Measurements from ENCODE around the gene CCT7.
"Not testable (repeated sequence)": the region's sequence is repeated elsewhere in the genome, so short reads cannot be mapped to it uniquely, and the experiment has no call there.

The CCT7 gene

DNA sequence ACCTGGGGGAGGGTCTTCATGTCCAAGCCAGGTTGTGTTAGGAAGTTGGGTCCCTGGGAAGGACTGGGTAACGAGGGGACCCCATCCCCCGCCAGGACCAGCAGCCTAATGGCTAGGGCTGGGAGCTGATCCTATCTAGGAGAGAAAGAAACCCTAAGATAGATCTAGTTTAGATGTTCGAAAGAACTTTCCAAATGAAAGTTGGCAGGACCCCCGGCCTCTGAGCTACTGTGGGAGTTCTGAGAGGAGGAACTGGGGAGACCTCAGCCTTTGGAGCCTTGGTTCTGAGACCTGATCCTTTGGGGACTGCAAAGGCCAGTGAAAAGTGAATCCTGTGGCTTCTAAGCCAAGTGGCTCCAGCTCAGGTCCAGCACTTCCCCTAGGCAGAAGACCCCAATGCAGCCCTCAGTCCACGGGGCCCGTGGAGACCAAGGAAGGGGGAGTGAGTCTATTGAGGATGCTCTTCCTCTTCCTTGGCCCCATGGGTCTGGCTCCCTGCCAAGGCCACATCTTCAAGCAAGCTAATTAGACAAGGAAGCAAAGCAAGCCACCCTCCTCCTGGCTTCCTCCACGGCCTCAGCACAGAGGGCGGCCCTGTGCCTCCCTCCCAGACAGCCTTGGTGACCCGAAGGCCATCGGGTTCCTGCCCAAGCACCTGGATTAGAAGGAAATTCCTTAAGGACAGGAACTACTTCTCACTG lies 23.5 kb downstream of the CCT7 start:
- TF ChIP-seq TAF1 (IDR thresholded peaks at IDR 0.05; ENCODE audit: low read depth, low read length) (no peak), POLR2AphosphoS5 (IDR thresholded peaks at IDR 0.05; ENCODE audit: low read depth, low read length) (no peak)
- no peak for DNase-seq (ENCODE audit: insufficient read length, low spot score)
- FAIRE-seq, result no peak

DNA sequence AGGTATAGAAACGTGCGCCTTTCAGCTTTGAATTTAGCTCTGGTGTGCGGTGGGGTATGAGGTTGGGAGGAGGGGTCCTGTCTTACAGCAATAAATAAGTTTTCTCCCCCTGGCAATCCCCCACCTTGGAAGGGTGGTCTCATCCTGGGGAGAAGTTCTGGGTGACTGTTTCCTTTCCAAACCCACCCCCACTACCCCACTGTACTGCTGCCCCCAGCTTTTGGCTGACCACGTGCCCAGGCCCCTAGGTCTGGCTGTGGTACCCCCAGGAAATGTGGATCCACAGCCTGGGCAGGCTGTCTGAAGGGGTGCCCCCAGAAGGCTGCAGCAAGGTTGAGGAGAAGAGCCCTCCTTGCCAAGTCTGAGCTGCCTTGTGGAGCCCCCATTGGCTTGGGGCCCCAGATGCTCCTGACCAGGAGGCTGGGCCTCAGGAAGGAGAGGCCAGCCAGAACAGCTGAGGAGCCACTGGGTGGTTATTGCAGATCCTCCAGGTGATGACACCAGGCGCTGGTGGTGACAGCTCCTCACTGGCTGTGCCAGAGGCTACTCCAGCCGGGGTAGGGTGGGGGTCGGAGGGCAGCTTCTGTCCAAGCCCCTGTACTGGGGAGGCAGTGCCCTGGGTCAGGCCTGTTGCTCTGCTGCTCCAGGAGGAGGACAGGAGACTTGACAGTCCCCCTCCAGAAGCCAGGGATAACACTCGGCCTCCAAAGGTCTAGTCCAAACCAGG lies 24.2 kb downstream of the CCT7 start:
- no peak for FAIRE-seq
- DNase-seq (ENCODE audit: insufficient read length, low spot score), result no peak
- TF ChIP-seq POLR2AphosphoS5 (IDR thresholded peaks at IDR 0.05; ENCODE audit: low read depth, low read length) (no peak), SPI1 (IDR thresholded peaks at IDR 0.05; ENCODE audit: low read depth, low read length) (no peak), POU2F2 (IDR thresholded peaks at IDR 0.05; ENCODE audit: low read depth, low read length) (no peak), TAF1 (IDR thresholded peaks at IDR 0.05; ENCODE audit: low read depth, low read length) (no peak), POLR2A (IDR thresholded peaks at IDR 0.05; ENCODE audit: low read depth, low read length) (no peak), PAX5 (IDR thresholded peaks at IDR 0.05; ENCODE audit: insufficient read depth, low read length, severe bottlenecking) (no peak)

DNA sequence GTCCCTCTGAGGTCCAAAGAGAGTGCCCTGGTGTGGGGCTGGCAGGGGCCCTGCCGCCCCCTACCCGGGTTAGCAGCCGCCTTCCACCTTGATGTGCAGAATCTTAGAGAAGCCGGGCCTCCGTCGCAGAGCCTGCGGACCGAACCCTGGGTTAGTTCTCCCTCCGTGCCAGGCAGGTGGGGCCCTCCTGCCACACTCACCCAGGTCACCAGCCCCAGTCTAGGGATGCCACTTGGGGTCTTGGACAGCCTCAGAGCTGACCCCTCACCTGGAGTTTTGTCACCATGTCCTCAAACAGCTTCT lies 24.8 kb downstream of the CCT7 start:
- DNase-seq (ENCODE audit: insufficient read length, low spot score) (no peak), FAIRE-seq (no peak)
- TF ChIP-seq TAF1 (IDR thresholded peaks at IDR 0.05; ENCODE audit: low read depth, low read length) (no peak), POLR2AphosphoS5 (IDR thresholded peaks at IDR 0.05; ENCODE audit: low read depth, low read length) (no peak), SPI1 (IDR thresholded peaks at IDR 0.05; ENCODE audit: low read depth, low read length) (no peak), POU2F2 (IDR thresholded peaks at IDR 0.05; ENCODE audit: low read depth, low read length) (no peak), POLR2A (IDR thresholded peaks at IDR 0.05; ENCODE audit: low read depth, low read length) (no peak), PAX5 (IDR thresholded peaks at IDR 0.05; ENCODE audit: insufficient read depth, low read length, severe bottlenecking) (no peak)

GRCh38 chr2:73259276-73259675 lies 25.2 kb downstream of the CCT7 start:
- DNase-seq (ENCODE audit: insufficient read length, low spot score), result no peak
- FAIRE-seq, result no peak
- TF ChIP-seq SPI1 (IDR thresholded peaks at IDR 0.05; ENCODE audit: low read depth, low read length) (no peak), PAX5 (IDR thresholded peaks at IDR 0.05; ENCODE audit: insufficient read depth, low read length, severe bottlenecking) (no peak), POLR2AphosphoS5 (IDR thresholded peaks at IDR 0.05; ENCODE audit: low read depth, low read length) (no peak), POU2F2 (IDR thresholded peaks at IDR 0.05; ENCODE audit: low read depth, low read length) (no peak), TAF1 (IDR thresholded peaks at IDR 0.05; ENCODE audit: low read depth, low read length) (no peak), POLR2A (IDR thresholded peaks at IDR 0.05; ENCODE audit: low read depth, low read length) (no peak)

DNA sequence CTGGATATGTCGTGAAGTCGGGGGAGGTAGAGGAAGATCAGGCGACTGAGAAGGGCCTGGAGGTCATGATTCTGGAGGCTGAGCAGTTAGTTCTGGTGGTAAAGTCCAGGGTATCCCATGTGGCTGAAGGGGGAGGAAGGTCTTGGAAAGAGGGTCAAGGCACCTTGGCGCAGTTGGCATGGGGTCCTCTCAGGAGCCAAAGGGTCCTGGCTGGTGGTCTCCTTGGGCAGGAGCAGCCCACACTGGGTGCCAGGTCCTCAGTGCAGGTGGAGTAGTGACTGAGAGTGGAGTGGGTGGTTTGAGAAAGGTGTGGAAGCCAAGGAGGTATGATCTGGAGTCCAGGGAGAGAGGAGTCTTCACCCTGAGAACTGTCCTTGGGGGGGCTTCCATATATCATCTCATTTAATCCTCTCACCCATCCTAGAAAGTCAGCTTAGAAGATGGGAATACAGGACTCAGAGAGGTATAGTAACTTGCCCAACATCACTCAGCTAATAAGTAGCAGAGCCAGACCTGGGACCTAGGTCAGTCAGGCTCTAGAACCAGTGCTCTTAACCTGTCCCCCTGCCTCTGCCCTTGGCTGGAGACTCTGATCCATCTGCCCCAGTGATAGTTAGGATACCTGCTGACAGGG lies 25.7 kb downstream of the CCT7 start:
- no peak for FAIRE-seq
- DNase-seq (ENCODE audit: insufficient read length, low spot score), result no peak
- TF ChIP-seq PAX5 (IDR thresholded peaks at IDR 0.05; ENCODE audit: insufficient read depth, low read length, severe bottlenecking), result no peak
- TF ChIP-seq SPI1 (IDR thresholded peaks at IDR 0.05; ENCODE audit: low read depth, low read length), result no peak
- no peak for TF ChIP-seq POLR2A (IDR thresholded peaks at IDR 0.05; ENCODE audit: low read depth, low read length)
- TF ChIP-seq POLR2AphosphoS5 (IDR thresholded peaks at IDR 0.05; ENCODE audit: low read depth, low read length), result no peak
- no peak for TF ChIP-seq POU2F2 (IDR thresholded peaks at IDR 0.05; ENCODE audit: low read depth, low read length)
- no peak for TF ChIP-seq TAF1 (IDR thresholded peaks at IDR 0.05; ENCODE audit: low read depth, low read length)

DNA sequence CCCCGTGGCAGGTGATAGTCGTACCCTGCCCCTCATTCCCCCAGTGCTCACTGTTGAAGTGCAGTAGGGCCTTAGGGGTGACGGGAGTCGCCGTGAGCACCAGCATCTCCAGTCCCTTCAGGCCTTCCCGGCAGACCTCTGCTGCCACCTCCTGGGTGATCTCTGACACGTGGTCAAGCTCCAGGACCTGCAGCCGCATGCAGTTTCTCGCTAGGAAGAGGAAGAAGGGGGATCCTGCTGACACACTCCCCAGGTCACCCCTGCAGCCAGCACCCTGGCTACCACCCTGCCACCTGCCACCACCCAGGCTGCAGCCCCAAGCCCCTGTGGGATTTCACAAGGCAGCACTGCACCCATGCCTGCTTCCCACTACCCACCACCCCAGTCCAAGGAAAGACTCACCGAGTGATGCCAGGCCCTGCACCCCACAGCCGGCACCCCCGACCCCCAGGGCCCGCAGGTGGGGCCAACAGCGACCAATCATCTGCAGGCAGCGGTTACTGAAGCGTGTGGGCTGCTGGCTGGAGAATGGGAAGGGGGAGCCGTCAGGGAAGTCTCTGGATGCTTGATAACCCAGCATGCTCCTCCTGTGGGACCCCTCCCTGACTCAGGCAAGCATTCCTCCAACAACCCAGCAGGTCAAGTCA lies 26.4 kb downstream of the CCT7 start:
- DNase-seq (ENCODE audit: insufficient read length, low spot score) (no peak), FAIRE-seq (no peak)
- TF ChIP-seq POU2F2 (IDR thresholded peaks at IDR 0.05; ENCODE audit: low read depth, low read length), result no peak
- TF ChIP-seq SPI1 (IDR thresholded peaks at IDR 0.05; ENCODE audit: low read depth, low read length), result no peak
- no peak for TF ChIP-seq TAF1 (IDR thresholded peaks at IDR 0.05; ENCODE audit: low read depth, low read length)
- no peak for TF ChIP-seq POLR2A (IDR thresholded peaks at IDR 0.05; ENCODE audit: low read depth, low read length)
- TF ChIP-seq POLR2AphosphoS5 (IDR thresholded peaks at IDR 0.05; ENCODE audit: low read depth, low read length), result no peak
- TF ChIP-seq PAX5 (IDR thresholded peaks at IDR 0.05; ENCODE audit: insufficient read depth, low read length, severe bottlenecking), result no peak

GRCh38 chr2:73262108-73262651 lies 28.1 kb downstream of the CCT7 start:
- DNase-seq (ENCODE audit: insufficient read length, low spot score), result no peak
- no peak for FAIRE-seq
- no peak for TF ChIP-seq TAF1 (IDR thresholded peaks at IDR 0.05; ENCODE audit: low read depth, low read length)
- TF ChIP-seq PAX5 (IDR thresholded peaks at IDR 0.05; ENCODE audit: insufficient read depth, low read length, severe bottlenecking), result no peak
- no peak for TF ChIP-seq POLR2A (IDR thresholded peaks at IDR 0.05; ENCODE audit: low read depth, low read length)
- TF ChIP-seq SPI1 (IDR thresholded peaks at IDR 0.05; ENCODE audit: low read depth, low read length), result no peak
- TF ChIP-seq POU2F2 (IDR thresholded peaks at IDR 0.05; ENCODE audit: low read depth, low read length), result no peak
- TF ChIP-seq POLR2AphosphoS5 (IDR thresholded peaks at IDR 0.05; ENCODE audit: low read depth, low read length), result no peak

DNA sequence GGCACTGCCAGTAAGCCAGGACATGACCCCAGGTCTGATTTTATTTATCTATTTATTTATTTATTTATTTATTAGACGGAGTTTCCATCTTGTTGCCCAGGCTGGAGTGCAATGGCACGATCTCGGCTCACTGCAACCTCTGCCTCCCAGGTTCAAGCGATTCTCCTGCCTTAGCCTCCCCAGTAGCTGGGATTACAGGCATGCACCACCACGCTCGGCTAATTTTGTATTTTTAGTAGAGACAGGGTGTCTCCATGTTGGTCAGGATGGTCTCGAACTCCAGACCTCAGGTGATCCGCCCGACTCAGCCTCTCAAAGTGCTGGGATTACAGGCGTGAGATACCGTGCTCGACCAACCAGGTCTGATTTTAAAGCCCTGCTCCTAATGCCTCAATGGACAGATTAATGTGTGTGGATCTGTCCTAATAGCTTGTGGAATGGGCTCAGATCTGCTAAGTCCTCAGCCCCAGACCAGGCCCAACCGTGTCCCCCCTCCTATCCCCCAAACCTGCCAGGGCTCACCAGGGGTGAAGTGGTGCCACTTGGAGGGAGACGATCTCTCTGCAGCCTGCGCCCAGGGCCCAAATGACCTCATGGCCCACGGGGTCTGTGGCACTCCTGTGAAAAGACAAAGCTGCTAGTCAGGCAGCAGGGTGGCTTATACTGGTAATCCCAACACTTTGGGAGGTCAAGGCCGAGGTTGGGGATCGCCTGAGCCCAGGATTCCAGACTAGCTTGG lies 28.8 kb downstream of the CCT7 start:
- not testable (repeated sequence) for FAIRE-seq

More for the DNA sequence above, 28.8 kb downstream of the CCT7 start:
- not testable (repeated sequence) for DNase-seq (ENCODE audit: insufficient read length, low spot score)

Measured in GM12891 (cell line).